Measurements from ENCODE around the gene GABARAPL1. TPM values are rescaled to one million over a fixed set of nuclear protein-coding genes. Genes with fewer than 3 reads are reported as not detected.

The GABARAPL1 gene
- total and polyA plus RNA-seq, 2 donors (not counting 1 experiment from before 2014, with no cell fraction given): 4.5 to 11.9 TPM

DNA sequence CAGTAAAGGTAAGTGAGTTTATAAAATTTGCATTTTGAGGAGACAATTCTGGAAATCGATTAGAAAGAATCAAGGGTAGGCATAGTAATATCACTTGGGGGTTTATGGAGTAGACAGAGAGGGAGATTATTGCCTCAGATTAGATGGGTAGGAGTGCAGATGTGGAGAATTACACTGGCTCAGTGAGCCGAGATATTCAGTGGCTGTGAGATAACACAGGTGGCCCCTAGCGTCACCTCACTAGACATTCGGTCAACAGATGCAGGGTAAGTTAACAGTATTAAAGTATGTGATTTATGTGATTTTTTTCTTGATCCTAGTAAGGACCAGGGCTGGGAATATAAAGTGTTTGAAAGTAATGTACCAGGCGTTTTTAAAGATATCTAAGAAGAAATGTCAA lies 55.4 kb downstream of the GABARAPL1 start:
- no peaks in the 10 kb centered on the region for H3K27me3 ChIP-seq (replicated peaks in 1 of 4; ENCODE audit: control extremely low read depth in 1 of 4, control insufficient read depth in 3 of 4, insufficient read depth in 4 of 4, low read length in 3 of 4)
- WGBS (ENCODE audit: insufficient coverage): 95% methylated on average over 5 of the region's 5 CpGs
- TF ChIP-seq, protein P1, sequence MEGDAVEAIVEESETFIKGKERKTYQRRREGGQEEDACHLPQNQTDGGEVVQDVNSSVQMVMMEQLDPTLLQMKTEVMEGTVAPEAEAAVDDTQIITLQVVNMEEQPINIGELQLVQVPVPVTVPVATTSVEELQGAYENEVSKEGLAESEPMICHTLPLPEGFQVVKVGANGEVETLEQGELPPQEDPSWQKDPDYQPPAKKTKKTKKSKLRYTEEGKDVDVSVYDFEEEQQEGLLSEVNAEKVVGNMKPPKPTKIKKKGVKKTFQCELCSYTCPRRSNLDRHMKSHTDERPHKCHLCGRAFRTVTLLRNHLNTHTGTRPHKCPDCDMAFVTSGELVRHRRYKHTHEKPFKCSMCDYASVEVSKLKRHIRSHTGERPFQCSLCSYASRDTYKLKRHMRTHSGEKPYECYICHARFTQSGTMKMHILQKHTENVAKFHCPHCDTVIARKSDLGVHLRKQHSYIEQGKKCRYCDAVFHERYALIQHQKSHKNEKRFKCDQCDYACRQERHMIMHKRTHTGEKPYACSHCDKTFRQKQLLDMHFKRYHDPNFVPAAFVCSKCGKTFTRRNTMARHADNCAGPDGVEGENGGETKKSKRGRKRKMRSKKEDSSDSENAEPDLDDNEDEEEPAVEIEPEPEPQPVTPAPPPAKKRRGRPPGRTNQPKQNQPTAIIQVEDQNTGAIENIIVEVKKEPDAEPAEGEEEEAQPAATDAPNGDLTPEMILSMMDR (IDR thresholded peaks at IDR 0.05): no peak
- TF ChIP-seq EZH2 (IDR thresholded peaks at IDR 0.05; ENCODE audit: borderline replicate concordance, insufficient read depth, low read depth, low read length, poor library complexity, severe bottlenecking): no peak
- no peak overlapping the region for H3K27ac ChIP-seq (ENCODE audit: low read length in 2 of 2)
- no peaks in the 10 kb centered on the region for H3K4me1 ChIP-seq (ENCODE audit: control insufficient read depth in 2 of 2, insufficient read depth in 2 of 2, low read length in 2 of 2)
- Mint-ChIP-seq H3K9me3 (ENCODE audit: insufficient read depth) (no peaks in the 10 kb centered on the region), H3K27me3 (peaks cover 9% of the 10 kb centered on the region), H3K27ac (no peak overlapping the region), H3K4me3 (no peak overlapping the region), H3K4me1 (no peaks in the 10 kb centered on the region)
- POLR2A ChIA-PET: no interaction called here
- H3K36me3 ChIP-seq (replicated peaks in 1 of 2; ENCODE audit: control extremely low read depth in 1 of 2, control insufficient read depth in 1 of 2, extremely low read depth in 1 of 2, insufficient read depth in 2 of 2, low read length in 1 of 2): no peaks in the 10 kb centered on the region
- intact Hi-C loops (cut with micrococcal nuclease): no loop called here
- H2AFZ ChIP-seq (ENCODE audit: insufficient read depth, low read depth, low read length, poor library complexity, severe bottlenecking): no peak overlapping the region
- H3K79me2 ChIP-seq (ENCODE audit: control insufficient read depth, insufficient read depth, low read length): no peaks in the 10 kb centered on the region
- DNase-seq (no peak), ATAC-seq (ENCODE audit: low read depth) (no peak)
- H3K4me2 ChIP-seq (replicated peaks; ENCODE audit: low read depth, low read length, poor library complexity, severe bottlenecking): no peak overlapping the region
- no peak overlapping the region for H3K4me3 ChIP-seq (ENCODE audit: control extremely low read depth in 1 of 5, extremely low read depth in 1 of 5, insufficient read depth in 1 of 5, low read depth in 2 of 5, low read length in 4 of 5)
- CTCF ChIA-PET: no interaction called here
- H3K9ac ChIP-seq (ENCODE audit: low read length): no peak overlapping the region
- no peaks in the 10 kb centered on the region for H3K9me3 ChIP-seq (ENCODE audit: control extremely low read depth in 1 of 3, control insufficient read depth in 2 of 3, insufficient read depth in 1 of 3, low read length in 2 of 3)
- H4K20me1 ChIP-seq (ENCODE audit: control insufficient read depth, insufficient read depth, low read length, poor library complexity, severe bottlenecking): no peaks in the 10 kb centered on the region

DNA sequence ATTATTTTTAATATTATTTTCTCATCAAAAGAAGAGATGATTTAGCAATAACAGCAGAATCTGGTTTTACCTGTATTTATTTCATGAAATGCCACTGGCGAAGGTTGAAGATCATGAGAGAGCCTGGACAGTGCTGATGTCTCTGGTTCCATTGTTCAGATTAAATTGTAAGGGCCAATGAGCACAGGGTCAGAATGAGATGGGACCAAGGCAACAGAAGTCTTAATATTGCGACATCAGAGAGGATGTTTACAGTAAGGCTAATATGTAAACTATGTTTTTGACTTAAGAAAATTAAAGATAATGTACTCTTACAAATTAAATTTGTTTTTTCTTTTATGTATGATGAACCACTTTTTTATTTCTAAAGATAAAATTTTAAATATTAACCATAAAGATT lies 59.8 kb downstream of the GABARAPL1 start:
- intact Hi-C loops (cut with micrococcal nuclease): no loop called here
- Histone ChIP-seq H4K20me1 (ENCODE audit: control insufficient read depth, insufficient read depth, low read length, poor library complexity, severe bottlenecking) (no peaks in the 10 kb centered on the region), H3K79me2 (ENCODE audit: control insufficient read depth, insufficient read depth, low read length) (no peaks in the 10 kb centered on the region), H3K27me3 (replicated peaks in 1 of 4; ENCODE audit: control extremely low read depth in 1 of 4, control insufficient read depth in 3 of 4, insufficient read depth in 4 of 4, low read length in 3 of 4) (no peaks in the 10 kb centered on the region), H3K9me3 (ENCODE audit: control extremely low read depth in 1 of 3, control insufficient read depth in 2 of 3, insufficient read depth in 1 of 3, low read length in 2 of 3) (no peaks in the 10 kb centered on the region), H3K9ac (ENCODE audit: low read length) (no peak overlapping the region), H3K27ac (ENCODE audit: low read length in 2 of 2) (no peak overlapping the region), H3K36me3 (replicated peaks in 1 of 2; ENCODE audit: control extremely low read depth in 1 of 2, control insufficient read depth in 1 of 2, extremely low read depth in 1 of 2, insufficient read depth in 2 of 2, low read length in 1 of 2) (no peaks in the 10 kb centered on the region), H2AFZ (ENCODE audit: insufficient read depth, low read depth, low read length, poor library complexity, severe bottlenecking) (no peak overlapping the region), H3K4me2 (replicated peaks; ENCODE audit: low read depth, low read length, poor library complexity, severe bottlenecking) (no peak overlapping the region), H3K4me3 (ENCODE audit: control extremely low read depth in 1 of 5, extremely low read depth in 1 of 5, insufficient read depth in 1 of 5, low read depth in 2 of 5, low read length in 4 of 5) (no peak overlapping the region), H3K4me1 (ENCODE audit: control insufficient read depth in 2 of 2, insufficient read depth in 2 of 2, low read length in 2 of 2) (no peaks in the 10 kb centered on the region)
- H3K4me1 Mint-ChIP-seq: no peaks in the 10 kb centered on the region
- POLR2A ChIA-PET: no interaction called here
- CTCF ChIA-PET: no interaction called here
- no peak overlapping the region for H3K27ac Mint-ChIP-seq
- ATAC-seq (ENCODE audit: low read depth) (no peak), DNase-seq (no peak)
- H3K27me3 Mint-ChIP-seq: peaks cover 16% of the 10 kb centered on the region
- WGBS (ENCODE audit: insufficient coverage): no CpG with 5 or more reads among the region's 2 CpGs
- peaks cover 9% of the 10 kb centered on the region for H3K9me3 Mint-ChIP-seq (ENCODE audit: insufficient read depth)
- TF ChIP-seq, protein P1 (IDR thresholded peaks at IDR 0.05): no peak
- no peak for TF ChIP-seq EZH2 (IDR thresholded peaks at IDR 0.05; ENCODE audit: borderline replicate concordance, insufficient read depth, low read depth, low read length, poor library complexity, severe bottlenecking)
- no peak overlapping the region for H3K4me3 Mint-ChIP-seq

Other genes with a start within 250 kb of the GABARAPL1 start
- not detected in 2 replicates for gene CLEC12A, start 241.5 kb upstream of the GABARAPL1 start, total RNA-seq
- gene CLEC12A, start 241.5 kb upstream of the GABARAPL1 start, polyA plus RNA-seq: 0.76 and 1.0 TPM in 2 replicates
- not detected in 2 replicates for gene CLEC1B, start 213.8 kb upstream of the GABARAPL1 start, total RNA-seq
- not detected in 2 replicates for gene CLEC1B, start 213.8 kb upstream of the GABARAPL1 start, polyA plus RNA-seq
- gene CLEC12B, start 202.2 kb upstream of the GABARAPL1 start, total RNA-seq: not detected in 2 replicates
- gene CLEC12B, start 202.2 kb upstream of the GABARAPL1 start, polyA plus RNA-seq: 0.09 and 0.34 TPM in 2 replicates
- not detected in 2 replicates for gene CLEC9A, start 182.2 kb upstream of the GABARAPL1 start, total RNA-seq
- gene CLEC9A, start 182.2 kb upstream of the GABARAPL1 start, polyA plus RNA-seq: not detected in 2 replicates
- not detected in 2 replicates for gene CLEC1A, start 113.9 kb upstream of the GABARAPL1 start, total RNA-seq
- 0.10 TPM in 1 of 2 replicates, not detected in the other for gene CLEC1A, start 113.9 kb upstream of the GABARAPL1 start, polyA plus RNA-seq
- gene CLEC7A, start 82.7 kb upstream of the GABARAPL1 start, total RNA-seq: 0.67 and 0.90 TPM in 2 replicates
- 2.4 and 3.4 TPM in 2 replicates for gene CLEC7A, start 82.7 kb upstream of the GABARAPL1 start, polyA plus RNA-seq
- 0.12 TPM in 1 of 2 replicates, not detected in the other for gene OLR1, start 40.7 kb upstream of the GABARAPL1 start, total RNA-seq
- gene OLR1, start 40.7 kb upstream of the GABARAPL1 start, polyA plus RNA-seq: 0.07 TPM in 1 of 2 replicates, not detected in the other
- not detected in 2 replicates for gene TMEM52B, start 33.8 kb upstream of the GABARAPL1 start, total RNA-seq
- 0.03 TPM in 1 of 2 replicates, not detected in the other for gene TMEM52B, start 33.8 kb upstream of the GABARAPL1 start, polyA plus RNA-seq
- gene KLRD1, start 95.0 kb downstream of the GABARAPL1 start, total RNA-seq: 0.32 and 0.92 TPM in 2 replicates
- gene KLRD1, start 95.0 kb downstream of the GABARAPL1 start, polyA plus RNA-seq: 0.22 and 0.55 TPM in 2 replicates
- 0.84 and 0.97 TPM in 2 replicates for gene KLRK1, start 177.2 kb downstream of the GABARAPL1 start, total RNA-seq
- 2.1 and 60.0 TPM in 2 replicates for gene KLRK1, start 177.2 kb downstream of the GABARAPL1 start, polyA plus RNA-seq
- gene KLRC4, start 196.9 kb downstream of the GABARAPL1 start, total RNA-seq: not detected in 2 replicates
- not detected in 2 replicates for gene KLRC4, start 196.9 kb downstream of the GABARAPL1 start, polyA plus RNA-seq
- gene KLRC3, start 207.7 kb downstream of the GABARAPL1 start, total RNA-seq: not detected in 2 replicates
- gene KLRC3, start 207.7 kb downstream of the GABARAPL1 start, polyA plus RNA-seq: not detected in 2 replicates
- gene KLRC2, start 223.1 kb downstream of the GABARAPL1 start, total RNA-seq: 0.59 TPM in 1 of 2 replicates, not detected in the other
- gene KLRC2, start 223.1 kb downstream of the GABARAPL1 start, polyA plus RNA-seq: 0.21 and 0.25 TPM in 2 replicates
- gene KLRC1, start 240.5 kb downstream of the GABARAPL1 start, total RNA-seq: not detected in 2 replicates
- 0.42 TPM in 1 of 2 replicates, not detected in the other for gene KLRC1, start 240.5 kb downstream of the GABARAPL1 start, polyA plus RNA-seq